Measurements from ENCODE around the gene DAPP1.

DNA sequence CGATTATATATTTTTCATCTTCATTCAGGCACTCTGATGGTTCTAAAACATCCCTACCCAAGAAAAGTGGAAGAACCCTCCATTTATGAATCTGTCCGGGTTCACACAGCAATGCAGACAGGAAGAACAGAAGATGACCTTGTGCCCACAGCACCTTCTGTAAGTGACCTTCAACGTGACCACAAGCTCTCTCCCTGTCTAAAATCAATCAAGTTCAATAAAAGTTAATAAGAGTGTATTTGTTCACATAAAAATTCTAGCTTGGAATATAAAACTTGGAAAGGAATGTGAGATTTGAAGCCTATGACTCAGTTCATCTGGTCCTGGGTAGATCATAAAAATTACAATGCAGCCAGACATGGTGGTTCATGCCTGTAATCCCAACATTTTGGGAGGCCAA, 36.6 kb downstream of the DAPP1 start:
- TF ChIP-seq POLR2A (IDR thresholded peaks at IDR 0.05) (no peak), CTCF (IDR thresholded peaks at IDR 0.05) (no peak), EP300 (IDR thresholded peaks at IDR 0.05) (no peak)
